ENCODE data around the gene SAXO2.
"Not testable (repeated sequence)": the region's sequence is repeated elsewhere in the genome, so short reads cannot be mapped to it uniquely, and the experiment has no call there.

The SAXO2 gene

GRCh38 chr15:82292271-82292670 lies 29.7 kb downstream of the SAXO2 start:
- no peaks in the 10 kb centered on the region for H3K36me3 ChIP-seq (ENCODE audit: control insufficient read depth, insufficient read depth, low read length, severe bottlenecking)
- H3K27me3 ChIP-seq (replicated peaks; ENCODE audit: control insufficient read depth, insufficient read depth, low read length): no peaks in the 10 kb centered on the region
- H3K4me1 ChIP-seq (ENCODE audit: control insufficient read depth, insufficient read depth, low read length): peaks cover 4% of the 10 kb centered on the region
- no peak overlapping the region for H3K4me3 ChIP-seq (ENCODE audit: low read length)
- no peak for DNase-seq (ENCODE audit: low read depth)
- H3K9ac ChIP-seq (ENCODE audit: low read length): no peak overlapping the region
- no peaks in the 10 kb centered on the region for H3K9me3 ChIP-seq (ENCODE audit: control insufficient read depth, low read length)

GRCh38 chr15:82294061-82294690 lies 31.6 kb downstream of the SAXO2 start:
- H3K36me3 ChIP-seq (ENCODE audit: control insufficient read depth, insufficient read depth, low read length, severe bottlenecking): no peaks in the 10 kb centered on the region
- H3K9me3 ChIP-seq (ENCODE audit: control insufficient read depth, low read length): no peaks in the 10 kb centered on the region
- peaks cover 4% of the 10 kb centered on the region for H3K4me1 ChIP-seq (ENCODE audit: control insufficient read depth, insufficient read depth, low read length)
- H3K27me3 ChIP-seq (replicated peaks; ENCODE audit: control insufficient read depth, insufficient read depth, low read length): no peaks in the 10 kb centered on the region
- no peak for DNase-seq (ENCODE audit: low read depth)
- no peak overlapping the region for H3K4me3 ChIP-seq (ENCODE audit: low read length)
- H3K9ac ChIP-seq (ENCODE audit: low read length): no peak overlapping the region

- no peak overlapping the region for H3K4me3 ChIP-seq (ENCODE audit: low read length)
- peaks cover 10% of the 10 kb centered on the region for H3K4me1 ChIP-seq (ENCODE audit: control insufficient read depth, insufficient read depth, low read length)
- DNase-seq (ENCODE audit: low read depth): no peak
Observed at GRCh38 chr15:82297546-82297945, 34.9 kb downstream of the SAXO2 start.

GRCh38 chr15:82298032-82298431 lies 35.4 kb downstream of the SAXO2 start:
- Histone ChIP-seq H3K4me3 (ENCODE audit: low read length) (no peak overlapping the region), H3K36me3 (ENCODE audit: control insufficient read depth, insufficient read depth, low read length, severe bottlenecking) (no peaks in the 10 kb centered on the region), H3K27me3 (replicated peaks; ENCODE audit: control insufficient read depth, insufficient read depth, low read length) (peaks cover 9% of the 10 kb centered on the region), H3K9ac (ENCODE audit: low read length) (no peak overlapping the region), H3K4me1 (ENCODE audit: control insufficient read depth, insufficient read depth, low read length) (peaks cover 8% of the 10 kb centered on the region), H3K9me3 (ENCODE audit: control insufficient read depth, low read length) (no peaks in the 10 kb centered on the region)
- DNase-seq (ENCODE audit: low read depth): no peak

More at GRCh38 chr15:82297546-82297945, 34.9 kb downstream of the SAXO2 start:
- no peak overlapping the region for H3K9ac ChIP-seq (ENCODE audit: low read length)
- no peaks in the 10 kb centered on the region for H3K9me3 ChIP-seq (ENCODE audit: control insufficient read depth, low read length)
- H3K36me3 ChIP-seq (ENCODE audit: control insufficient read depth, insufficient read depth, low read length, severe bottlenecking): no peaks in the 10 kb centered on the region
- peaks cover 5% of the 10 kb centered on the region for H3K27me3 ChIP-seq (replicated peaks; ENCODE audit: control insufficient read depth, insufficient read depth, low read length)

GRCh38 chr15:82298520-82298919 lies 35.9 kb downstream of the SAXO2 start:
- no peak for DNase-seq (ENCODE audit: low read depth)
- no peaks in the 10 kb centered on the region for H3K36me3 ChIP-seq (ENCODE audit: control insufficient read depth, insufficient read depth, low read length, severe bottlenecking)
- no peaks in the 10 kb centered on the region for H3K9me3 ChIP-seq (ENCODE audit: control insufficient read depth, low read length)
- peaks cover 12% of the 10 kb centered on the region for H3K27me3 ChIP-seq (replicated peaks; ENCODE audit: control insufficient read depth, insufficient read depth, low read length)
- peaks cover 8% of the 10 kb centered on the region for H3K4me1 ChIP-seq (ENCODE audit: control insufficient read depth, insufficient read depth, low read length)
- H3K9ac ChIP-seq (ENCODE audit: low read length): no peak overlapping the region
- H3K4me3 ChIP-seq (ENCODE audit: low read length): no peak overlapping the region

GRCh38 chr15:82299511-82299914 lies 36.9 kb downstream of the SAXO2 start:
- H3K27me3 ChIP-seq (replicated peaks; ENCODE audit: control insufficient read depth, insufficient read depth, low read length): peaks cover 13% of the 10 kb centered on the region
- DNase-seq (ENCODE audit: low read depth); H3K9me3 ChIP-seq (ENCODE audit: control insufficient read depth, low read length); H3K4me3 ChIP-seq (ENCODE audit: low read length); H3K4me1 ChIP-seq (ENCODE audit: control insufficient read depth, insufficient read depth, low read length); H3K9ac ChIP-seq (ENCODE audit: low read length); H3K36me3 ChIP-seq (ENCODE audit: control insufficient read depth, insufficient read depth, low read length, severe bottlenecking): not testable (repeated sequence)

GRCh38 chr15:82300326-82300725 lies 37.7 kb downstream of the SAXO2 start:
- peaks cover 13% of the 10 kb centered on the region for H3K27me3 ChIP-seq (replicated peaks; ENCODE audit: control insufficient read depth, insufficient read depth, low read length)
- H3K9ac ChIP-seq (ENCODE audit: low read length); H3K4me3 ChIP-seq (ENCODE audit: low read length); H3K36me3 ChIP-seq (ENCODE audit: control insufficient read depth, insufficient read depth, low read length, severe bottlenecking); H3K9me3 ChIP-seq (ENCODE audit: control insufficient read depth, low read length); H3K4me1 ChIP-seq (ENCODE audit: control insufficient read depth, insufficient read depth, low read length): not testable (repeated sequence)
- DNase-seq (ENCODE audit: low read depth): peak; percentile 58

- H3K4me1 ChIP-seq (ENCODE audit: control insufficient read depth, insufficient read depth, low read length): peaks cover 8% of the 10 kb centered on the region
- H3K36me3 ChIP-seq (ENCODE audit: control insufficient read depth, insufficient read depth, low read length, severe bottlenecking): no peaks in the 10 kb centered on the region
- DNase-seq (ENCODE audit: low read depth): no peak
Observed at GRCh38 chr15:82300883-82301282, 38.3 kb downstream of the SAXO2 start.

GRCh38 chr15:82301296-82302016 lies 38.8 kb downstream of the SAXO2 start:
- H3K9ac ChIP-seq (ENCODE audit: low read length): no peak overlapping the region
- H3K9me3 ChIP-seq (ENCODE audit: control insufficient read depth, low read length): no peaks in the 10 kb centered on the region
- peaks cover 8% of the 10 kb centered on the region for H3K4me1 ChIP-seq (ENCODE audit: control insufficient read depth, insufficient read depth, low read length)
- H3K27me3 ChIP-seq (replicated peaks; ENCODE audit: control insufficient read depth, insufficient read depth, low read length): peaks cover 17% of the 10 kb centered on the region
- DNase-seq (ENCODE audit: low read depth): no peak
- no peaks in the 10 kb centered on the region for H3K36me3 ChIP-seq (ENCODE audit: control insufficient read depth, insufficient read depth, low read length, severe bottlenecking)
- no peak overlapping the region for H3K4me3 ChIP-seq (ENCODE audit: low read length)

More at GRCh38 chr15:82300883-82301282, 38.3 kb downstream of the SAXO2 start:
- Histone ChIP-seq H3K9ac (ENCODE audit: low read length) (no peak overlapping the region), H3K27me3 (replicated peaks; ENCODE audit: control insufficient read depth, insufficient read depth, low read length) (peaks cover 17% of the 10 kb centered on the region), H3K4me3 (ENCODE audit: low read length) (no peak overlapping the region), H3K9me3 (ENCODE audit: control insufficient read depth, low read length) (no peaks in the 10 kb centered on the region)

- Histone ChIP-seq H3K27me3 (replicated peaks; ENCODE audit: control insufficient read depth, insufficient read depth, low read length) (peaks cover 32% of the 10 kb centered on the region), H3K4me1 (ENCODE audit: control insufficient read depth, insufficient read depth, low read length) (peaks cover 8% of the 10 kb centered on the region), H3K9me3 (ENCODE audit: control insufficient read depth, low read length) (no peaks in the 10 kb centered on the region), H3K9ac (ENCODE audit: low read length) (no peak overlapping the region), H3K36me3 (ENCODE audit: control insufficient read depth, insufficient read depth, low read length, severe bottlenecking) (no peaks in the 10 kb centered on the region), H3K4me3 (ENCODE audit: low read length) (no peak overlapping the region)
- DNase-seq (ENCODE audit: low read depth): no peak
Observed at GRCh38 chr15:82303956-82304777, 41.5 kb downstream of the SAXO2 start.

- Histone ChIP-seq H3K27me3 (replicated peaks; ENCODE audit: control insufficient read depth, insufficient read depth, low read length) (peaks cover 32% of the 10 kb centered on the region), H3K36me3 (ENCODE audit: control insufficient read depth, insufficient read depth, low read length, severe bottlenecking) (no peaks in the 10 kb centered on the region), H3K9me3 (ENCODE audit: control insufficient read depth, low read length) (no peaks in the 10 kb centered on the region), H3K4me3 (ENCODE audit: low read length) (no peak overlapping the region), H3K9ac (ENCODE audit: low read length) (no peak overlapping the region), H3K4me1 (ENCODE audit: control insufficient read depth, insufficient read depth, low read length) (peaks cover 8% of the 10 kb centered on the region)
- no peak for DNase-seq (ENCODE audit: low read depth)
Observed at GRCh38 chr15:82304778-82305090, 42.1 kb downstream of the SAXO2 start.

Measured in adipocyte (in vitro differentiated cells).